ENCODE results near the gene ACSS3.

GRCh38 chr12:81128930-81129554, 51.2 kb downstream of the ACSS3 start:
- TF ChIP-seq CTCF (IDR thresholded peaks at IDR 0.05) (peak; percentile 45 to 74 (median 60)), POLR2AphosphoS5 (IDR thresholded peaks at IDR 0.05) (no peak), POLR2A (IDR thresholded peaks at IDR 0.05; ENCODE audit: low read depth) (no peak), EP300 (IDR thresholded peaks at IDR 0.05) (no peak)
